Measurements from ENCODE around the gene KCNK17. TPM values are rescaled to one million over a fixed set of nuclear protein-coding genes. Genes with fewer than 3 reads are reported as not detected.

Gene KCNK17
- total RNA-seq, 4 donors from 2014 or later = not detected

DNA sequence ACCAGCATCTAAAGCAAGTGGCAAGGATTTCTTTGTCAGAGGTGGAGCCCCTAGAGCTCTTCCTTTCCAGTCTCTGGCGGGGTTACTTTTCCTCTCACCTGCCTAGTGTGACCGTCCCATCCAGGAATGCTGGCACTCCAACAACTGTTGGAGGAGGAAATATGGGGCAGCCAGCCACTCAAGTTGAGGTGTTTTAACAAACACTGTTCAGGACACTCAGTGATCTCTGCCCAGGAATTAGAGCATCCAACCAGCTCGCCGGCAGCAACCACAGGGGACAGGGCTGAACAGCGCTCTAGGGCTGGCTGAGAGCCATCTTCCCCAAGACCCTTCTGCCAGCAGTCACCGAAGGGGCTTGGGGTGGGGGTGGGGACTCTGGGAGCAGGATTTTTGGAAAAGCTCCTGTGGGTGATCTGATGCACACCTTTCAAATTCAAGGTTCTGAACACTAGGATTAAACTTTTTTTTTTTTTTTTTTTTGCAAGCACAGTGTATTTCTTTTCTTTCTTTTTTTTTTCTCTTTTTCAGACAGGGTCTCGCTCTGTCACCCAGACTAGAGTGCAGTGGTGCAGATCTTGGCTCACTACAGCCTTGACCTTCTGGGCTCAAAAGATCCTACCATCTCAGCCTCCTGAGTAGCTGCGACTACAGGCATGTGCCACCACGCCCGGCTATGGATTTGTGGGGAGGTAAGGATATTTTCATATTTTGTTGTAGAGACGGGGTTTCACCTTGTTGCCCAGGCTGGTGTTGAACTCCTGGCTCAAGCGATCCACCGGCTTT lies 36.7 kb upstream of the KCNK17 start:
- TF ChIP-seq CTCF (IDR thresholded peaks at IDR 0.05; ENCODE audit: low read depth) = no peak

DNA sequence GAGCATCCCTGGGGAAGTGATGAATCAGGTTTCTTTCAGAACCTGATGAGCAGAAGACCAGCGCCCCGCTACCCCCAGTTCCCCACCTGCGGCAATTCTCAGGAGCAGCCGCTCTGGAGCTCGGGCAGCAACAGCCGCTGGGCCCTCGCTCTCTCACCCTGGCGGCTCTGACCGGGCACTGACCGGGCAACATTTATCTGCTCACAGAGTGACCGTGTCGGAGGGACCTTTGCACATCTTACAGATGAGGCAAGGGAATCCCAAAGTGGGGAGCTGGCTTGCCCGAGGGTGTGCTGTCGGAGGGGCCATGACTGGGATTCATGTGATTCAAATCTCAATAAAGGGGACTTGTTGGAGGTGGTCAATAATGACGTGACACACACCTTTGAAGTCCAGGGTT lies 34.5 kb upstream of the KCNK17 start:
- TF ChIP-seq CTCF (IDR thresholded peaks at IDR 0.05; ENCODE audit: low read depth) = no peak

DNA sequence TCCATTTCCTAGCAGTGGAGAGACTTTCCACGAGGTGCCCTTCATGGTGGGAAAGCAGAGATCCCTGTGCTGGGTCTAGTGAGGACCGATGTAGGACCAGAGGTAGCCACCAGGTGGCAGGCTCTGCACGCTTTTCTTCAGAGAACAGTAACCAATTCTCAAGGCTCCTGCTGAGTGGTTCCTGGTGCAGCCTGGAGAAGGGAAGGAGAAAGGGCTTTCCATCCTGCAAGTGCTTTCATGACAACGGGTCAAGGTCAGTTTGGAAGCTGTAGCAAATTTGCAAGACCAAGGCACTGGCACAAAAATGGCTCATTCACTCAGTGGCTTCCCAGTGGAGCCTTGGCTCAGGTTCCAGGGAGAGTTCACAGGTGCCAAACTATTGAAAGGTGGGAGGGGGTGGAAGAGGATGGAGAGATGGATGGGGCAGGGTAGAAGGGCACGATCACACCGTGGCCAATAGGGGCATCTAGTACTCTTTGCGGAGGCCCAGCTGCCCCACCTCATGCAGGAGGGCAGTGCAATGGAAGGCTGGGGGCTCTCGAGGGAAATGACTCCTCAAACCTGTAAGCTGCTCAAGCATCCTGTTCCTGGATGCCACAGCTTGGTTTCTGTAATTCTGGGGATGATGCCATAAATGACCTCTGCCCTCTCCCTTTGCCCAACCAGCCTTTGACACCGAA lies 33.8 kb upstream of the KCNK17 start:
- TF ChIP-seq CTCF (IDR thresholded peaks at IDR 0.05; ENCODE audit: low read depth) = no peak

- no peak for TF ChIP-seq CTCF (IDR thresholded peaks at IDR 0.05; ENCODE audit: low read depth)
These were observed 33.0 kb upstream of the KCNK17 start for GRCh38 chr6:39347206-39347605.

DNA sequence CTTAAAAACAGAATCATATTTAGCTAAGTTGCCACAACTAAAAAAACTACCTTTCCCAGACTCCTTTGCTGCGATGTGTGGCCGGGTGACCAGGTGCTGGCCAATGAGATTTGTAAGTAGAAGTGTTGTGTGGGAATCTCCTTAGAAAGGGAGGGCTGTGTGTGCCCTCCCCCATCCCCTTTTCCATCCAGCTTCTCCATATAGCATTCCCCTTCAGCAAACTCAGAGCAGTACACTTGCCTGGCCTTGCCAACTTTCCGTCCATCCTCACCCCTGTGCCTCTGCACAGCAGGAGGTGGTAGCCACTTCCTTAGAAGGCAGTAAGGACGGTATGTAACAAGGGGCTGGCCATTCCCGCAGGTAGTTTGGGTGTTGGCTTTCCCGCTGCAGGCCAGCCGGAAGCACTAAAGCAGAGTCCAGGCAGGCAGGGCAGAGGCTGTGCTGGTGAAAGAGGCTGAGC lies 30.6 kb upstream of the KCNK17 start:
- TF ChIP-seq CTCF (IDR thresholded peaks at IDR 0.05; ENCODE audit: low read depth) = no peak

GRCh38 chr6:39343396-39343870 lies 29.2 kb upstream of the KCNK17 start:
- no peak for TF ChIP-seq CTCF (IDR thresholded peaks at IDR 0.05; ENCODE audit: low read depth)

DNA sequence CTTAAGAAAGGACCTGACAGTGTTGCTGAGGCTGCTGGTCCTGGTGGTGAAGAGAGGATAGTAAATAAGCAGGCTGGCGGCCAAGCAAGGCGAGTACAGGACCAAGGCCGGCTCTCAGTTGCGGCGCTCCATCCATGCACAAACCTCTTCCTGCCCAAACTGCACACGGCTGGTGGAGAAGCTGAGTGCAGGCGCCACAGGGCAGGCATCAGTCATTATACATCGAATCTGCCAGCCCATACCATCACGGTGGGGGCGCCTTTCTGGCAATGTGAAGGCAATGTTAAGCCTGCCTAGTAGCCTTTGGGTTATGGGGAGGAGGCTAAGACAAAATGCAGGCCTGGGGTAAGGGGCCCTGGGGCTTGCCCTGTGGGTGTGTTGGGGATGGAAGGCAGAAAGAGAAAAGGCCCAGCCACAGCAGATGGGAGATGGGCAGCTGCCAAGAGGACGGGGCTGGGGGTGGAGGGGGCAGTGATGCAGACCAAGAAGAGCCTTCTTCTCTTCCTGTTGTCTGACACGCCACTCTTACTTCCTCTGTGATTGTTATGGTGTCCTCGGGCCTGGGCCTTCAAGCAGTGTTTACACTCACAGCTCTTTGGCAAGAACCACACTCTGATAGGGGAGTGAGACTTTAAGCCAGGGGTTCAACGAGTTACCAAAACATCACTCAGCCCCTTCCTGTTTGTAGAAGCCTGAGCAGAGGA lies 28.6 kb upstream of the KCNK17 start:
- no peak for TF ChIP-seq CTCF (IDR thresholded peaks at IDR 0.05; ENCODE audit: low read depth)

Measured in subcutaneous adipose tissue (tissue), 4 donors.